OCI-LY7 (cell line): ENCODE measurements around the gene RAB3C. TPM values are rescaled to one million over a fixed set of nuclear protein-coding genes. Genes with fewer than 3 reads are reported as not detected.

Experiments
- BruUV-seq: library from RNA; stranded (reverse); fragments of 400-500 nt; replicated peaks from 2 replicates; lab custom pipeline; 2021; lab: Mats Ljungman, UMichigan
- CTCF ChIA-PET: fragments of 300-600 bp; sonication (Branson Sonifier 250); formaldehyde crosslinking; loops from one replicate; lab custom pipeline; 2022; ENCODE audit warnings: antibody characterized with exemption; ENCODE audit not compliant: unreplicated experiment; lab: Charles Lee
- POLR2A ChIA-PET: fragments of 300-600 bp; sonication (Branson Sonifier 250); formaldehyde crosslinking; loops from one replicate; lab custom pipeline; 2022; ENCODE audit warnings: antibody characterized with exemption; lab: Charles Lee
- DNase-seq: peaks from one replicate; pipeline ENCODE4 v3.0.0-alpha.2; 2015; ENCODE audit warnings: low spot score
- H2AFZ ChIP-seq: fragments of 200-600 bp; sonication (generic), shearing (Covaris generic); 2 replicates; pipeline ENCODE4 v1.6.1; 2014; ENCODE audit warnings: mild to moderate bottlenecking, antibody characterized with exemption, low read length, moderate library complexity
- H3K27ac ChIP-seq: fragments of 200-600 bp; sonication (generic); 2 replicates; pipeline ENCODE4 v1.5.1; 2014; ENCODE audit warnings: mixed run types, low read depth, mild to moderate bottlenecking, moderate library complexity, low read length, inconsistent platforms; ENCODE audit not compliant: poor library complexity, severe bottlenecking
- H3K36me3 ChIP-seq: fragments of 200-600 bp; sonication (generic); 2 replicates; pipeline ENCODE4 v1.6.1; 2014; ENCODE audit warnings: mild to moderate bottlenecking, antibody characterized with exemption, low read length, moderate library complexity, mixed read lengths; ENCODE audit not compliant: insufficient read depth
- H3K4me1 ChIP-seq: fragments of 200-600 bp; sonication (generic); 2 replicates; pipeline ENCODE4 v1.5.1; 2014; ENCODE audit warnings: mild to moderate bottlenecking, low read length; ENCODE audit not compliant: insufficient read depth, poor library complexity, severe bottlenecking
- H3K4me2 ChIP-seq: fragments of 200-600 bp; sonication (generic); 2 replicates; pipeline ENCODE4 v1.6.1; 2014; ENCODE audit warnings: mild to moderate bottlenecking, low read length
- H3K4me3 ChIP-seq: fragments of 200-600 bp; sonication (generic); 2 replicates; pipeline ENCODE4 v1.5.1; 2014; ENCODE audit warnings: mild to moderate bottlenecking, low read depth, low read length; ENCODE audit not compliant: poor library complexity, severe bottlenecking
- H3K79me2 ChIP-seq: fragments of 200-600 bp; sonication (generic); 2 replicates; pipeline ENCODE4 v1.6.1; 2016; ENCODE audit warnings: low read depth, mild to moderate bottlenecking, low read length, moderate library complexity, mixed read lengths; ENCODE audit not compliant: insufficient read depth
- H3K9me2 ChIP-seq: fragments of 200-600 bp; sonication (generic); 2 replicates; pipeline ENCODE4 v1.6.1; 2016; ENCODE audit warnings: mild to moderate bottlenecking, low read length, mixed read lengths; ENCODE audit not compliant: insufficient read depth
- H3K9me3 ChIP-seq: fragments of 200-600 bp; sonication (generic); 2 replicates; pipeline ENCODE4 v1.6.1; 2014; ENCODE audit warnings: mild to moderate bottlenecking, mixed run types, low read length, mixed read lengths
- H4K20me1 ChIP-seq: fragments of 200-600 bp; sonication (generic); 2 replicates; pipeline ENCODE4 v1.6.1; 2014; ENCODE audit warnings: mild to moderate bottlenecking, antibody characterized with exemption, low read length, moderate library complexity, mixed read lengths; ENCODE audit not compliant: insufficient read depth
- CTCF ChIP-seq: fragments of 200-600 bp; sonication (generic); conservative IDR thresholded peaks from 2 replicates; pipeline ENCODE4 v1.5.1; 2014; ENCODE audit warnings: mild to moderate bottlenecking, antibody characterized with exemption, low read length, moderate library complexity, mixed read lengths
- EZH2phosphoT487 ChIP-seq: fragments of 200-600 bp; sonication (generic); IDR thresholded peaks from 2 replicates; pipeline ENCODE4 v1.6.1; 2018; ENCODE audit warnings: low read depth, borderline replicate concordance, mild to moderate bottlenecking, mixed run types, antibody characterized with exemption, low read length, moderate library complexity, mixed read lengths
- intact Hi-C: fragments of 100-400 bp; cut with micrococcal nuclease; formaldehyde crosslinking; loops from one replicate; pipeline ENCODE4 v1.10.0; 2022; ENCODE audit not compliant: unreplicated experiment
- total RNA-seq, 2 experiments: library from RNA; depleted of rRNA in 1 of 2; stranded (reverse); fragments of >200 nt in 1 of 2; shearing (Covaris generic) in 1 of 2; gene quantifications; 2 replicates each; pipeline ENCODE4 v1.2.3, GENCODE V29; 2014 to 2022

Gene RAB3C
- total RNA-seq, 2 experiments from 2014 or later: not detected

- intact Hi-C loops: no loop called here
- Histone ChIP-seq H3K4me3 (no peak overlapping the region), H3K9me3 (no peaks in the 10 kb centered on the region), H3K27ac (no peak overlapping the region), H2AFZ (no peak overlapping the region), H3K79me2 (no peaks in the 10 kb centered on the region), H3K36me3 (no peaks in the 10 kb centered on the region), H4K20me1 (no peaks in the 10 kb centered on the region), H3K4me1 (no peaks in the 10 kb centered on the region), H3K9me2 (no peaks in the 10 kb centered on the region), H3K4me2 (no peak overlapping the region)
- no TSS peak for BruUV-seq
- CTCF ChIA-PET: no interaction called here
- no peak for DNase-seq
- POLR2A ChIA-PET: no interaction called here
- TF ChIP-seq CTCF (no peak), EZH2phosphoT487 (no peak)
These were observed 33.1 kb downstream of the RAB3C start for GRCh38 chr5:58615972-58616371.

GRCh38 chr5:58617241-58617640 lies 34.4 kb downstream of the RAB3C start:
- BruUV-seq: no TSS peak
- Histone ChIP-seq H3K79me2 (no peaks in the 10 kb centered on the region), H4K20me1 (no peaks in the 10 kb centered on the region)

More at GRCh38 chr5:58617241-58617640, 34.4 kb downstream of the RAB3C start:
- Histone ChIP-seq H2AFZ (no peak overlapping the region), H3K27ac (no peak overlapping the region), H3K9me2 (no peaks in the 10 kb centered on the region), H3K9me3 (no peaks in the 10 kb centered on the region), H3K4me1 (no peaks in the 10 kb centered on the region), H3K36me3 (no peaks in the 10 kb centered on the region), H3K4me3 (no peak overlapping the region), H3K4me2 (no peak overlapping the region)
- CTCF ChIA-PET: no interaction called here
- no peak for DNase-seq
- POLR2A ChIA-PET: no interaction called here
- TF ChIP-seq CTCF: no peak
- TF ChIP-seq EZH2phosphoT487: no peak
- intact Hi-C loops: no loop called here
